CD4-positive, alpha-beta T cell treated with Interleukin-1 beta for 1 hour (primary cell): ENCODE results near the gene EPHB4.
"Not testable (repeated sequence)": the region's sequence is repeated elsewhere in the genome, so short reads cannot be mapped to it uniquely, and the experiment has no call there.

Source experiments
- DNase-seq, 2 donors: peaks; one replicate each; pipeline ENCODE4 v3.0.0-alpha.2; 2020 to 2022

EPHB4 gene

GRCh38 chr7:100819586-100819985, 7.7 kb downstream of the EPHB4 start:
- no peak for DNase-seq

DNA sequence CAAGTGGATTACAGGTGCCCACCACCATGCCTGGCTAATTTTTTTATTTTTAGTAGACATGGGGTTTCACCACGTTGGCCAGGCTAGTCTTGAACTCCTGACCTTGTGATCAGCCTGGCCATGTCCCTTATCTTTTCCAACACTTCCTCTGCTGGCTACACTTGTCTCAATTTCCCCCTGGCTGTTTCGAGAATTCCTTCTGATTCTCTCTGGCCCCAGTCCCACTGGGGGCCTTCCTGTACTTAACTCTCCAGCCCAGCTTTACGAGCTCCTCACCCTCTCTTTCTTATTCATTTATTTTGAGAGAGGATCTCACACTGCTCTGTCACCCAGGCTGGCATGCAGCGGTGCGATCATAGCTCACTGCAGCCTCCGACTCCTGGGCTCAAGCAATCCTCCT, 8.5 kb downstream of the EPHB4 start:
- DNase-seq: no peak

GRCh38 chr7:100818366-100818765, 9.0 kb downstream of the EPHB4 start:
- no peak for DNase-seq

DNA sequence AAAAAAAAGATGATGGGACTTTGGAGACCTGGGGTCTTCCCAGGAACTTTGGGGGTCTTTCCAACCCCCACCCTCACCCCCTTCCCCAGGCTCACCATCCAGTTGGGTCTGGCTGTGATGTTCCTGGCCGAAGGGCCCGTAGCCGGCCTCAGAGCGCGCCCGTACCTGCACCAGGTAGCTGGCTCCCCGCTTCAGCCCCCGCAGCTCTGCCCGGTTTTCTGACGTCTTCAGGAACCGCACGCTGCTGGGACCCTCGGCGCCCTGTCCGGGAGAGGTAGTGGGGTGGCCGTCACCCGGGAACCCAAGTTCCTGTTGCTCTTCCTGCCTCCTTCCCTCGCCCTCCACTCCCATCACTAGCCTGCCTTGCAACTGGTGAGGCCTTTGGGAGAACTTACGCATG, 10.2 kb downstream of the EPHB4 start:
- no peak for DNase-seq

DNA sequence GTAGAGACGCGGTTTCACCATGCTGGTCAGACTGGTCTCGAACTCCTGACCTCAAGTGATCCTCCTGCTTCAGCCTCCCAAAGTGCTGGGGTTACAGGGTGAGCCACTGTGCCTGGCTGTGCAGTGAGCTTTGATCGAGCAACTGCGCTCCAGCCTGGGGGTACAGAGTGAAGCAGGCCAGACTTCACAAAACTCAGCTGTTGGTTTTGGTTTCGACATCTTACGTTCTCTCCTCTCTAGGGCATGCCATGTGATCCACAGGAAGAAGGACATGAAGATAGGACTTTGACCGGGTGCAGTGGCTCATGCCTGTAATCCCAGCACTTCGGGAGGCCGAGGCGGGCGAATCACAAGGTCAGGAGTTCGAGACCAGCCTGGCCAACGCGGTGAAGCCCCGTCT, 10.8 kb downstream of the EPHB4 start:
- DNase-seq: not testable (repeated sequence)

DNA sequence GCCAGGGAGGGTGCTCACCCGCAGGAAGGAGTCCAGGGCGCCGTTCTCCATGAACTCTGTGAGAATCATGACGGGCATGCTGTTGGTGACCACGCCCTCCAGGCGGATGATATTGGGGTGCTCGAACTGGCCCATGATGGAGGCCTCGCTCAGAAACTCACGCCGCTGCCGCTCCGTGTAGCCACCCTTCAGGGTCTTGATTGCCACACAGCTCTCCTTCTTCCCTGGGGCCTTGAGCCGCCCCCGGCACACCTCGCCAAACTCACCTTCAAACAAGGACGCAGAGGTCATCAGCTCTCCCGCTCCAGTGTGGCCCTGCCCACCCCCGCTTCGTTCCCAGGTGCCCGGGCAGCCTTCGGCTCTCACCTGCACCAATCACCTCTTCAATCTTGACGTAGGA, 14.6 kb downstream of the EPHB4 start:
- DNase-seq: no peak

DNA sequence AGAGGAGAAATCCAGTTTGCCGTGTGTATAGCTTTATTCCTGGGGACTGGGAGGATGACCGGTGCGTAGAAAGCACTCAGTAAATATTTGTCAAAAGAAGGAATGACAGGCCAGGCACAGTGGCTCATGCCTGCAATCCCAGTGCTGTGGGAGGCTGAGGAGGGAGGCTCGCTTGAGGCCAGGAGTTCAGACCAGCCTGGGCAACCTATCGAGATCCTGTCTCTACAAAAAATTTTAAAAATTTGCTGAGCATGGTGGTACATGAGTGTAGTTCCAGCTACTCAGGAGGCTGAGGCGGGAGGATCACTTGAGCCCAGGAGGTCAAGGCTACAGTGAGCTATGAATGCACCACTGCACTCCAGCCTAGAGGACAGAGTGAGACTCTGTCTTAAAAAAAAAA, 15.8 kb downstream of the EPHB4 start:
- no peak for DNase-seq

GRCh38 chr7:100808354-100808875, 18.9 kb downstream of the EPHB4 start:
- no peak for DNase-seq

DNA sequence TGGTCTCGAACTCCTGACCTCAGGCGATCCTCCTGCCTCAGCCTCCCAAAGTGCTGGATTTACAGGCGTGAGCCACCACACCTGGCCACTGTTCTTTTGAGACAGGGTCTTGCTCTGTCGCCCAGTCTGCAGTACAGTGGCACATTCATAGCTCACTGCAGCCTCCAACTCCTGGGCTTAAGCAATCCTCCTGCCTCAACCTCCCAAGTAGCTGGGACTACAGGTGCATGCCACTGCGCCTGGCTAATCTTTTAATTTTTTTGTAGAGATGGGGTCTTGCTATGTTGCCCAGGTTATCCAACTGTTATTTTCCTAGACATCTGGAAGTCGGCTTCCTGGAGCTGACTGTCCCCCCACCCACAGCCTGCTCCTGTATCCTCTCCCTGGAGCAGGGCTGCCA, 20.4 kb downstream of the EPHB4 start:
- DNase-seq: not testable (repeated sequence)

DNA sequence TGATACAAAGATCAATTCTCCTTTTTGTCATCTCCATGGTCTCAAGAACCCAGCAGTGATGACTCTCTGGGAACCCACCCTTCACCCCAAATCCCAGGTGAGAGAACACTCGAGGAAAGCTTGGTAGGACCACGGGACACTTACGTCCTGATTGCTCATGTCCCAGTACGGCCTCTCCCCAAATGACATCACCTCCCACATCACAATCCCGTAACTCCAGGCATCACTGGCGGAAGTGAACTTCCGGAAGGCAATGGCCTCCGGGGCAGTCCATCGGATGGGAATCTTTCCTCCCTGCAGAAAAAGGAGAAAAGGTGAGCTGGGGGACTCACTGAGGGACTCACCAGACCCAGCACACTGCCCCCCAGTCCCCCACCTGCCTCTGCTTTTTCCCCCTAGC, 21.0 kb downstream of the EPHB4 start:
- DNase-seq: no peak

DNA sequence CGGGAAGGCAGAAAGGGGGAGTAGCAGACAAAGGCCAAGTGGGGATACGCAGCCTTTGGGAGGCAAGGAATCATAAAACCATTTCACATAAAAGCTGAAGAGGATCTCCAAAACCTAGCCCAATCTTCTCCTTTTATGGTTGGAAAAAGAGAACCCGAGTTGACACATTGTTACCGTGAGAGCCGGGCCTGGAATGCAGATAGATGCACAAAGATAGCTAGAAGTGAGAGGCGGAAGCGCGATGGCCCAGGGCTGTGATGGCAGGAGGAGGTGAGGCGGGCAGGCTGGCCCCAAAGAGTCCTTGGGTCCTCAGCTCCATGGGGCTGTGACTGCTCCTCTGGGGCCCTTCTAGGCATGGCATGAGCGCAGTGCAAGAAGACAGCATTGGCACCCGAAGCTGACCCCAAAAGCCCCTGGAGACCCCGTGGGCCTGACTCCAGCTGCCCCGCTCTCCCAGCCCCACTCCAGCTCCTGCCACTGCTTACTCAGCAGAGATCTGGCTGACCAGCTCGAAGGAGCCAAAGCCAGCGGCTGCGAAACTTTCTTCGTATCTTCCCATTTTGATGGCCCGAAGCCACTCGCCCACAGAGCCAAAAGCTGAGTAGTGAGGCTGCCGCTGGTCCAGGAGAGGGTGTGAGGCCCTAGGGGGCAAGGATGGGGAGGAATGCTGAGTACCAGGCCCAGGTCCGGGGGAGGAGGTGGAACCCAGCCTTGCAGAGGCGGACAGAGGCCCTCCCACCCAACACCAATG, 22.5 kb downstream of the EPHB4 start:
- DNase-seq: no peak

GRCh38 chr7:100803398-100804161, 23.7 kb downstream of the EPHB4 start:
- peak; percentile 55 to 80 for DNase-seq

- no peak for DNase-seq
Measured at GRCh38 chr7:100802951-100803350, 24.4 kb downstream of the EPHB4 start.

GRCh38 chr7:100801833-100802568, 25.3 kb downstream of the EPHB4 start:
- no peak for DNase-seq

DNA sequence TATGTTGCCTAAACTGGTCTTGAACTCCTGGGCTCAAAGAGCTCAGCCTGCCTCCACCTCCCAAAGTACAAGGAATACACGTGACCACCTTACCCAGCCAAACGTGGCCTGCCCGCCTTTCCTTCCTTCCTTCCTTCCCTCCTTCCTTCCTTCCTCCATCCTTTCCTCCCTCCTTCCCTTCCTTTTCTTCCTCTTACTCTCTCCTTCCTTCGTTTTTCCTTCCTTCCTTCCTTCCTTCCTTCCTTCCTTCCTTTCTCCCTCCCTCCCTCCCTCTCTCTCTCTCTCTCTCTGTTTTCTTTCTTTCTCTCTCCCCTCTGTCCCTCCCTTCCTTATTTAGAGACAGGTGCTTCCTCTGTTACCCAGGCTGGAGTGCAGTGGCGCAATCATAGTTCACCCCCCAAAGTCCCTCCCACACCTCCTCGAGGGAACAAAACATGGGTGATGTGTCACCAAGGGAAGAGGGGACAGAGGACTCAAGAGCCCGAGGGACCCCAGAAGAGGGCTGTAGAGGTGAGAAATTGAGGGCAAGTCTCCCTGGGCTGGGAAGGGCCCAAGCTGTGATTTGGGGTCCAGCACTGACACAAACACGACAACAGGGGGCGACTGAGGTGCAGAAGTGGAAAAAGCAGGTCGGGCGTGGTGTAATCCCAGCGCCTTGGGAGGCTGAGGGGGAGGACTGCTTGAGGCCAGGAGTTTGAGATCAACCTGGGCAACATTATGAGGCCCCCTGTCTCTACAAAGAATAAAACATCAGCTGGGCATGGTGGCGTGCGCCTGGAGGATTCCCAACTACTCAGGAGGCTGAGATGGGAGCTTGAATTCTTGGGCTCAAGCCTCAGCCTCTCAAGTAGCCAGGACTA, 28.1 kb downstream of the EPHB4 start:
- peak; percentile 49 to 54 for DNase-seq

DNA sequence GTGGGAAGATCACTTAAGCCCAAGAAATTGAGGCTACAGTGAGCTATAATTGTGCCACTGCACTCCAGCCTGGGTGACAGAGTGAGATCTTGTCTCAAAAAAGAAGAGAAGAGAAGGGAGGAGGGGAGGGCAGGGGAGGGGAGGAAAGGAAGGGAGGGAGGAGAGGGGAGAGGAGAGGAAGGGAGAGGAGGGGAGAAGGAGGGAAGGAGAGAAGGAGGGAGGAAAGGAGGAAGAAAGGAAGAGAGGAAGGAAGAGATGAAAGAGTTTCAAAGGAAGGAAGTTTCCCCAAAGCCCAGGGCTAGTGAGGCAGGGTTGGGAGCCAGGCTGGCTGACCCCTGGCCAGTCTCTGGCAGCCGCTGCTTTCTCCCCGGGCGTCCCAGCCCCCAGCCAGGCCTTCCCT, 32.6 kb downstream of the EPHB4 start:
- no peak for DNase-seq

DNA sequence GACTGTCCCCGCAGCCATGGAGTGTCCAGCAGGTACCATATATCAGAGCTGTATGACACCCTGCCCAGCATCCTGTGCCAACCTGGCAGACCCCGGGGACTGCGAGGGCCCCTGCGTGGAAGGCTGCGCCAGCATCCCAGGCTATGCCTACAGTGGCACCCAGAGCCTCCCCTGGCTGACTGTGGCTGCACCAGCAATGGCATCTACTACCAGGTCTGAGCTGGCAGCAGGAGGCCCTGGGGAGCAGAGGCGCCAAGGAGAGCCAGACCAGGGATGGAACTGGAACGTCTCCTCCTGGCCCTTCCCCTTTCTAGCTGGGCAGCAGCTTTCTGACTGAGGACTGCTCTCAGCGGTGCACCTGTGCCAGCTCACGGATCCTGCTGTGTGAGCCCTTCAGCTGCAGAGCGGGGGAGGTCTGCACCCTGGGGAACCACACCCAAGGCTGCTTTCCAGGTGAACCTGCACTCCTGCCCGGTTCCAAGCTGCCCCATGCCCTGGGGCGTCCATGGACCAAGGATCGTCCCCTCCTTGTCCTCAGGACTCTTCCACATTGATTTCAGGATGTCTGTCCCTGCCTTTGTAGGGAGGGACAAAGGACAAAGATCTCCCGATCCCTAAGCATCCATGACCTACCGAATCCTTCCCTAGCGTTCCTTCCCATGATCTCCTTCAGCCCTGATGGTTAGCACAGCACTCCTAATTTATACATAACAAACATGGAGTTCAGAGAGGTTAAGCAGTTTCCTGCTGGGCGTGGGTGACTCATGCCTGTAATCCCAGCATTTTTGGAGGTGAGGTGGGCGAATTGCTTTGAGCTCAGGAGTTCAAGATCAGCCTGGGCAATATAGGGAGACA, 33.3 kb downstream of the EPHB4 start:
- DNase-seq: no peak

DNA sequence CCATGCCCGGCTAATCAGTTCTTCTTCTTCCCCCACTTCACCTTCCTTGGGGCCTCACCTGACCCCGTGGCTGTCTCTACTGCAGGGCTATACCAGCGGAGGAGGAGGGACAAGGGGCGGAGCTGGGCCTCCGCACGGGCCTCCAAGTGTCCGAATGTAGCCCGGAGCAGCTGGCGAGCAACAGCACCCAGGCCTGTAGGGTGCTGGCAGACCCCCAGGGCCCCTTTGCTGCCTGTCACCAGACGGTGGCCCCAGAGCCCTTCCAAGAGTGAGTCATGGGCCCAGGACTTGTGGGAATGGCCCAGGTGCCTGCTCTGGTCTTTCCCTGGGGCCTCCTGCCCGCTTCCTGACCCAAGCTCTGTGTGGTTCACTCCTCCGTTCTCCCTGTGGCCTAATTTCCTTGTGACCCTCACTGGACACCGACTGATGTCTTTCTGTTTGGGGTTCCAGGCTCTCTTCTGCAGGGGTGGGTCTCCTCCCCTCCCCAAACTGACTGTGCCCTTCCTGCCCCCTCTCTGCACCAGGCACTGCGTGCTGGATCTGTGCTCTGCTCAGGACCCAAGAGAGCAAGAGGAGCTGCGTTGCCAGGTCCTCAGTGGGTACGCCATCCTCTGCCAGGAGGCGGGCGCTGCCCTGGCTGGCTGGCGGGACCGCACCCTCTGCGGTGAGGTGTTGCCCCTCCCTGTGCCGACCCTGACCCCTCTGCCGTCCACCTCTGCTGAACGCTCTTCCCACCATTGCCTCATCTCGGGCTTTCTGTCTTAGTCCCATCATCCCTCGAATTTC, 35.2 kb downstream of the EPHB4 start:
- DNase-seq: no peak

GRCh38 chr7:100789055-100789454, 38.3 kb downstream of the EPHB4 start:
- DNase-seq: no peak

GRCh38 chr7:100786323-100786722, 41.0 kb downstream of the EPHB4 start:
- no peak for DNase-seq

DNA sequence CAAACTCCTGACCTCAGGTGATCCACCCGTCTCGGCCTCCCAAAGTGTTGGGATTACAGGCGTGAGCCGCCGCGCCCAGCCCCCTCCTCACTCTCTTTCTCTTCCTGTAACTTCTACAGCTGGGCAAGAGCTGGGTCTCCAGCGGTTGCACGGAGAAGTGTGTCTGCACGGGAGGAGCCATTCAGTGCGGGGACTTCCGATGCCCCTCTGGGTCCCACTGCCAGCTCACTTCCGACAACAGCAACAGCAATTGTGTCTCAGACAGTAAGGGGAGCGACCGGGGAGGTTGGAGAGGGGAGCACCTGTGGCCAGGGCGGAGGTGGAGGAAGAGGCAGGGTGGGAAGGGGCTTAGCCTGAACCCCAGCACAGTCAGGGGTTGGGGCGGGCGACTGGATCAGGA, 41.4 kb downstream of the EPHB4 start:
- no peak for DNase-seq
